Neural crest cell (in vitro differentiated cells): Measurements from ENCODE around the gene PARVA. TPM values are rescaled to one million over a fixed set of nuclear protein-coding genes. Genes with fewer than 3 reads are reported as not detected.
"Not testable (repeated sequence)": the region's sequence is repeated elsewhere in the genome, so short reads cannot be mapped to it uniquely, and the experiment has no call there.

Experiments
- DNase-seq: peaks from one replicate; pipeline ENCODE4 v3.0.0; 2021; ENCODE audit warnings: low read depth, mixed read lengths, low spot score
- H3K27ac Mint-ChIP-seq: one replicate; pipeline ENCODE4 v1.8.0; 2021; ENCODE audit warnings: mild to moderate bottlenecking, mixed read lengths; ENCODE audit not compliant: unreplicated experiment
- H3K27me3 Mint-ChIP-seq: 2 replicates; pipeline ENCODE4 v1.8.0; 2021; ENCODE audit warnings: low read depth, mild to moderate bottlenecking, mixed read lengths
- H3K36me3 Mint-ChIP-seq: 2 replicates; pipeline ENCODE4 v1.8.0; 2021; ENCODE audit warnings: low read depth, mild to moderate bottlenecking, mixed read lengths
- H3K4me1 Mint-ChIP-seq: 2 replicates; pipeline ENCODE4 v1.8.0; 2021; ENCODE audit warnings: mixed read lengths
- H3K4me3 Mint-ChIP-seq: one replicate; pipeline ENCODE4 v1.8.0; 2021; ENCODE audit warnings: mild to moderate bottlenecking, mixed read lengths
- H3K9me3 Mint-ChIP-seq: 2 replicates; pipeline ENCODE4 v1.8.0; 2021; ENCODE audit warnings: mixed read lengths
- total RNA-seq: library from RNA; stranded (reverse); gene quantifications from 2 replicates; pipeline ENCODE4 v1.2.1, GENCODE V29; 2021
- TF ChIP-seq, protein P1 (sequence below): fragments of 200-600 bp; sonication (generic); conservative IDR thresholded peaks from 2 replicates; pipeline ENCODE4 v1.5.0; 2021; ENCODE audit warnings: antibody characterized with exemption, mild to moderate bottlenecking

The PARVA gene
- total RNA-seq, 1 donor from 2014 or later, result 36.2 TPM

DNA sequence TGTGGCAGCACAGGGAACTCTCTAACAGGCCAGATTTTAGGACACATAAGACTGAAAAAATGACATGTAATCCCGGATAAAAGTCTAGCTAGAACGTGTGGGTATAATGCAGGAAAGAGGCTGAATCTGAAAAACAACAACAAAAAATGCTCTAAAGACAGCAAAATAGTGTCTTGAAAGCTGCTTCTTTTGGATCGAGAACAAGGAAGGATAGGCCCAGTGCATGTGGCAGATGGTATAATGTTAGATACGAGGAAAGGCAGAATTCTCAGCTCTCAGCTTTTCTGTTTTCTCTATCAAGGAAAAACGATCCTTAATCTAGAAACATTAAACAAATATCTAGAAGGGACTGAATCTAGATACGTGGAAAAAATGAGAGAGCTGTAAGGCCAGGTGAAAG lies 33.8 kb upstream of the PARVA start:
- no peak overlapping the region for H3K4me3 Mint-ChIP-seq
- no peak overlapping the region for H3K27ac Mint-ChIP-seq
- peaks cover 8% of the 10 kb centered on the region for H3K9me3 Mint-ChIP-seq
- no peak for DNase-seq
- no peaks in the 10 kb centered on the region for H3K4me1 Mint-ChIP-seq
- peaks cover 6% of the 10 kb centered on the region for H3K36me3 Mint-ChIP-seq
- TF ChIP-seq, protein P1, sequence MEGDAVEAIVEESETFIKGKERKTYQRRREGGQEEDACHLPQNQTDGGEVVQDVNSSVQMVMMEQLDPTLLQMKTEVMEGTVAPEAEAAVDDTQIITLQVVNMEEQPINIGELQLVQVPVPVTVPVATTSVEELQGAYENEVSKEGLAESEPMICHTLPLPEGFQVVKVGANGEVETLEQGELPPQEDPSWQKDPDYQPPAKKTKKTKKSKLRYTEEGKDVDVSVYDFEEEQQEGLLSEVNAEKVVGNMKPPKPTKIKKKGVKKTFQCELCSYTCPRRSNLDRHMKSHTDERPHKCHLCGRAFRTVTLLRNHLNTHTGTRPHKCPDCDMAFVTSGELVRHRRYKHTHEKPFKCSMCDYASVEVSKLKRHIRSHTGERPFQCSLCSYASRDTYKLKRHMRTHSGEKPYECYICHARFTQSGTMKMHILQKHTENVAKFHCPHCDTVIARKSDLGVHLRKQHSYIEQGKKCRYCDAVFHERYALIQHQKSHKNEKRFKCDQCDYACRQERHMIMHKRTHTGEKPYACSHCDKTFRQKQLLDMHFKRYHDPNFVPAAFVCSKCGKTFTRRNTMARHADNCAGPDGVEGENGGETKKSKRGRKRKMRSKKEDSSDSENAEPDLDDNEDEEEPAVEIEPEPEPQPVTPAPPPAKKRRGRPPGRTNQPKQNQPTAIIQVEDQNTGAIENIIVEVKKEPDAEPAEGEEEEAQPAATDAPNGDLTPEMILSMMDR, result no peak
- H3K27me3 Mint-ChIP-seq, result peaks cover 3% of the 10 kb centered on the region

DNA sequence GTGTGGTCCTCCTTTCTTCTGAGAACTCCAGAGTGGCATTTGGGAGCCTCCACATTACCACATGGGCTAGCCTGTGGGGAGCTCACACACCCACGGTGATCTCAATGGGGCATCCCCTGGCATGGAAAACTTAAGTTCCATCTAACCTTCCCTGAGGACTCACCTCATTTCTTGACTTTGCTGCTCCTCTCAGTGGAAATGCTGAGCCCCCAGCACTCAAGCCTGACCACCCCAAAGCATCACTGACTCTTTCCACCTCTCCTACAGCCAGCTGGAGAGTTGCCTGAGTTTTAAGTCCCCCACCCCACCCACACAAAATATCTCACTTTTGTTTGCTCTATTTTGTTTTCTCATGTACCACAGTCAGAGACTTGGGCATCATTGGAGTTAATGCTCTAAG lies 23.8 kb upstream of the PARVA start:
- no peaks in the 10 kb centered on the region for H3K36me3 Mint-ChIP-seq
- H3K4me1 Mint-ChIP-seq, result no peaks in the 10 kb centered on the region
- no peaks in the 10 kb centered on the region for H3K9me3 Mint-ChIP-seq
- TF ChIP-seq, protein P1, result no peak
- H3K27me3 Mint-ChIP-seq, result no peaks in the 10 kb centered on the region
- H3K27ac Mint-ChIP-seq, result no peak overlapping the region
- no peak for DNase-seq
- H3K4me3 Mint-ChIP-seq, result no peak overlapping the region

DNA sequence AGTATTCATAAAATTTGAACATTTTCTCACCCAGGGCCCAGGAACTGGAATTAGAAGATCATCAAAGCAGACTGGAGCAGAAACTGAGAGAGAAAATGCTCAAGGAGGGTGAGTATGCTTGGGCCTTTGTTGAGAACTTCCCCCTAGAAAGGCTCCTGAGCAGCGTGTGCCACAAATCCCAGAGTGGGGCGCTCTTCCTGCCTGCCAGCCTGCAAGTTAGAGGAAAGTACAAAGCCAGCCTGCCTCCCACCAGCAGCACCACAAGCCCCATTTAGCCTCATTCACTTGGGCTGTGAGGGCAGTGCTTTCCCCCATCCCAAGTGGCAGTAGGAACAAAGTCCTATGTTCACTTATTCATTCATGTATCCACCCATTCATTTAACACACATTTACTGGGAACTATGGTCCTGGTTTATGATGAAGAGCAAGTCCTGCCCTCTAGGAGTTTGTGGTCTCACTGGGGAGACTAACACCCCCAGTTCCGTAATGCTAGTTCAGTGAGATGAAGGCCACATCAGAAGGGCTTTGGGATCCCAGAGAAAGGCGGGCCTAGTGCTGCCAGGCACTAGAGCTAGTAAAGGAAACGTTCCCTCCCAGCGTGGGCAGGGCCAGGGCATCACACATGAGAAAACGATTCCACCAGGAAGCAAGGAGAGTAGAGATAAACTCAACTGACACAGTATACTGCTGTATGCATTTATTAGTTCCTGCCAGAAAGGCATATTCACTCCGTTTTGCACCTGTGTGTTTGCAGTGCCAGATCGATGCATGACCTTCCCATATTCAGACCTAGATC lies 22.4 kb upstream of the PARVA start:
- TF ChIP-seq, protein P1, result no peak
- no peak for DNase-seq
- Mint-ChIP-seq H3K4me3 (no peak overlapping the region), H3K9me3 (no peaks in the 10 kb centered on the region), H3K36me3 (no peaks in the 10 kb centered on the region), H3K27ac (no peak overlapping the region), H3K27me3 (no peaks in the 10 kb centered on the region), H3K4me1 (no peaks in the 10 kb centered on the region)

DNA sequence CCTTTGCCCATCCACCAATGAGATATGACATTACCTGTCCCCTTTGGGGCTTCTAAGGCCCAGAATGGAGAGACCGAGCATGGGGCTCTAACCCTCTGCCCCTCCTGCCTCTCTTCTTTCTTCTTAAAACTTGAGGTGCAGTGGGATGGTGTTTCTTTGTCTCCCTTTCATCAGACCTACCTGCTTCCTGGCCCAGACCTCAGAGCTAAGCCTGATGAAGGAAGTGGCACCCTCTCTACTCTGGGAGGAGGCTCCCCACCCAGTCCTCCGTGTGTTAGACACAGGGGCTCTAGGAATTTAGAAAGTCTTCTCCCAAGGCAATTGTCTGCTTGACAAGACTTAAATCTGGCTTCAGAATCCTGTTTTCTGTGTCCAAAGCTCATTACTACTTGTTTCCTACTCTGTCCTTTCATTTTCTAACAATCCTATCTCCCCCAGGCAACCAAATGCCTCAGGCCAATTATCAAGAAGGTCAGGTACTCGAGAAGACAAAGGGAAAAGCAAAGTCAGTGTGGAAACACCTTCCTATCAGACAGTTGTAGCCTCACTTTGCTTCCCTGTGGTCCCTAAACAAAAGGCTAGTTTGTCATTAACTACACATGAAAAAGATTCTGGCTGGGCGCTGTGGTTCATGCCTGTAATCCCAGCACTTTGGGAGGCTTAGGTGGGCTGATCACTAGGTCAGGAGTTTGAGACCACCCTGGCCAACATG lies 20.3 kb upstream of the PARVA start:
- Mint-ChIP-seq H3K9me3 (no peaks in the 10 kb centered on the region), H3K27ac (no peak overlapping the region), H3K36me3 (no peaks in the 10 kb centered on the region), H3K27me3 (peaks cover 2% of the 10 kb centered on the region), H3K4me3 (no peak overlapping the region), H3K4me1 (peaks cover 7% of the 10 kb centered on the region)
- no peak for DNase-seq
- TF ChIP-seq, protein P1, result no peak

DNA sequence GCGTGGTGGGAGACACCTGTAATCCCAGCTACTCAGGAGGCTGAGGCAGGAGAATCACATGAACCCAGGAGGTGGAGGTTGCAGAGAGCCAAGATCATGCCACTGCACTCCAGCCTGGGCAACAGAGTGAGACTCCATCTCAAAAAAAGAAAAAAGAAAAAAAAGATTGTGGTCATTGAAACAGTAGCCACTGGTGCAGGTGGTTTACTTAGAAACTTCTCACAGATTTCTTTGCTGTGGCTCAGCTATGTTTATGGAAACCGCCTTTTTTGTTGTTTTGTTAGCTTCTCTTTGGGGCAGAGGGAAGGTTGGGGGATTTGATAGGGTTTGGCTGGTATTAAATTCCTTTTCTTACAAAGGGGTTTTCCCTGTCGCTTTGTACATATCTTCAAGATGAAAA lies 19.7 kb upstream of the PARVA start:
- H3K27ac Mint-ChIP-seq, H3K36me3 Mint-ChIP-seq, H3K4me3 Mint-ChIP-seq, DNase-seq, H3K9me3 Mint-ChIP-seq, H3K4me1 Mint-ChIP-seq, H3K27me3 Mint-ChIP-seq: not testable (repeated sequence)
